GM20000 (cell line): ENCODE measurements around the gene FAM240A.

Source experiments
- DNase-seq: peaks from one replicate; pipeline ENCODE4 v3.0.0; 2012; ENCODE audit warnings: low spot score
- TF ChIP-seq, protein P1 (sequence below): IDR thresholded peaks from 2 replicates; pipeline ENCODE4 v1.5.1; 2012; ENCODE audit warnings: mild to moderate bottlenecking, control low read depth; ENCODE audit errors: extremely low read depth, missing control alignments

The FAM240A gene

DNA sequence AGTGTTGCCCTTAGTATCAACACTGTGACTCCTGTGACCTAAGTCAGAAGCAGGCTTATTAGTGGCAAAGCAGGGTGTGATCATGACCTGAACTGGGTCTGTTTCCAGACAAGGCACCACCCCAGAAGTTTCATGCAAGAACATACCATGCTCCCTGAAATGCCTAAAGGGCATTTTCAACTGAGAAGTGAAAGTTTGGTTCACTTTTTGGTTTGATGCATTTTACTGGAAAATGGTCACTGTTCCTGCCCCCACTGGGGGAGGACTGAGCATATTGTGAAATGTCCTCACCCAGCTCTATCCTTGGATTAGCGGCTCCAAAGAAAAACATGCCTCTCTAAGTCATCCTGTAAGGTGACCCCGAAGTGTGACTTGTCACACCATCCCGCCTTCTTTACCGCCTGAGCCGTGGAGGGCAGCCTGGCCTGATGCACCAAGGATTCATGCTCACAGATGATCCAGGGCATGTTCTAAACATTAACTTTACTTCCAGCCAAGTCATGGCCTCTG is 3.1 kb upstream of the FAM240A start:
- TF ChIP-seq, protein P1, sequence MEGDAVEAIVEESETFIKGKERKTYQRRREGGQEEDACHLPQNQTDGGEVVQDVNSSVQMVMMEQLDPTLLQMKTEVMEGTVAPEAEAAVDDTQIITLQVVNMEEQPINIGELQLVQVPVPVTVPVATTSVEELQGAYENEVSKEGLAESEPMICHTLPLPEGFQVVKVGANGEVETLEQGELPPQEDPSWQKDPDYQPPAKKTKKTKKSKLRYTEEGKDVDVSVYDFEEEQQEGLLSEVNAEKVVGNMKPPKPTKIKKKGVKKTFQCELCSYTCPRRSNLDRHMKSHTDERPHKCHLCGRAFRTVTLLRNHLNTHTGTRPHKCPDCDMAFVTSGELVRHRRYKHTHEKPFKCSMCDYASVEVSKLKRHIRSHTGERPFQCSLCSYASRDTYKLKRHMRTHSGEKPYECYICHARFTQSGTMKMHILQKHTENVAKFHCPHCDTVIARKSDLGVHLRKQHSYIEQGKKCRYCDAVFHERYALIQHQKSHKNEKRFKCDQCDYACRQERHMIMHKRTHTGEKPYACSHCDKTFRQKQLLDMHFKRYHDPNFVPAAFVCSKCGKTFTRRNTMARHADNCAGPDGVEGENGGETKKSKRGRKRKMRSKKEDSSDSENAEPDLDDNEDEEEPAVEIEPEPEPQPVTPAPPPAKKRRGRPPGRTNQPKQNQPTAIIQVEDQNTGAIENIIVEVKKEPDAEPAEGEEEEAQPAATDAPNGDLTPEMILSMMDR, result no peak
- no peak for DNase-seq

DNA sequence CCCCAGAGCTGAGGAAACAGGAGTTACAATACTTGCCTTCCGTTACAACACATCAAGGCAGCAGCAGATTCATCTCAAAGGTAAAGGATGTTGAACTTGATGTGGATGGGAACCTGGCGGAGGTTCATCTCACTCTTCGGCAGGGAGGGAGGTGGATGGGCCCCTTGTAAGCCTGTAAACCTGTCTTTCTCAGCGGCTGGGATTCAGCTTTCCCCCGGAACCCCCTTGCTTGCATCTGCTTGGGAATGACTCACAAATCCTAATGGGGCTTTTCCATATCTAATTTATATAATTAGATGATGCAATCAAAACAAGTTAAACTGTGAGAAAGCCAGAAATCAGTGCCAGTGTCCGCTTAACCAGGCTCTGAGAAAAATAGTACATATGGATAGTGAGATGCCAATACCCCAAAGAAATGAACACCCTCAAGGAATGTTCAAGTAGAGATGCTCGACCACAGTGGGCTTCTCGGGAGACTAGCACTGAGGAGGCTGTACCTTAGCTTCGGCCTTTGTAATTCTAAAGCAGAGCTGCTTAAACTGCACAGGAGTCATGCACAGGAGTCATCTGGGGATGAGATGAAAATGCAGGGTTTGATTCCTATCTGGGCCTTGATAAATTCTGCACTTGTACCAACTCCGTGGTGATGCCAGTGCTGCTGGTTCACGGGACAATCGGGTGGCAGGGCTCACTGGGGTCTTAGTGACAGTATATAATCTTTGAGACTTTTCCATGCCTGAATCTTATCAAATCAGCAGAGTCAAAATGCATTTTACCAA is 2.2 kb upstream of the FAM240A start:
- no peak for DNase-seq
- TF ChIP-seq, protein P1, result no peak

DNA sequence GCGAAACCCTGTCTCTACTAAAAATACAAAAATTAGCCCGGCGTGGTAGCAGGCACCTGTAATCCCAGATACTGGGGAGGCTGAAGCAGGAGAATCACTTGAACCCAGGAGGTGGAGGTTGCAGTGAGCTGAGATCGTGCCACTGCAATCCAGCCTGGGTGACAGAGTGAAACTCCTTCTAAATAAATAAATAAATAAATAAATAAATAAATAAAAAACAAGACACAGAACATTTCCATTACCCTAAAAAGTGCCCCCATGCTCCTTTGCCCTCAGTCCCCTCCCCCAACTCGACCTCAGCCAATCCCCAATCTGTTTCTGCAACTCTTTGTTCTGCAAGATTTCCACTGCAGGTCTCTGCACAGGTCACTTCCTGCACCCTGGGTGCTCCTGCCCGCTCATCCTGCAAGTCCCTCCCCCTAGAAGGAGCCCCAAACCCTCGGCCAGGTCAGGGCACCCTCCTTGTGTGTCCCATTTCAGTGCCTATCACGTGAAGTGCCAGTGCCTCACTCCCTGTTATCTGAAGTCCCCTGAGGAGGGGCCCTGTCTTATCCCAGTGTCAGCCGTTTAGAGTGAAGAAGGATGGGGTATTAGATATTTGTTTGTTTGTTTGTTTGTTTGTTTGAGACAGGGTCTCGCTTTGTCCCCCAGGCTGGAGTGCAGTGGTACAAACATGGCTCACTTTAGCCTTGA is 1.1 kb downstream of the FAM240A start:
- TF ChIP-seq, protein P1, result no peak
- DNase-seq, result no peak

DNA sequence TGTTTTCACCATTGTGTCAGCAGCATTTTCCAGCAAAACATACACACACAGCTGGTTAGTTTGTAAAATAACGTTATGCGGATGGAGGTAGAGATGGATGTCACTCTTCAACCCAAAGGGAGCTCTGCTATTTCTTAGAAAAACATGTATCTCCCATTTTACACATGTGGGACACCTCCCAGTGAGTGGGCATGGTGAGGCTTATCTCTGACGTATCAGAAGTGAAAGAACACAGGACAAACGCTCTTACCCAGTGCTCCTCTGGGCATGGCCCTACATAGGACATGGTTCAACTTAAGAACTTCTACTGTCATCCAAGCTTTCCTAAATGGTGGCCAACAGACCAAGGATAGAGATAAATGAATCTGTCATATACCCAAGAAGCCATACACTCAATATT is 2.1 kb downstream of the FAM240A start:
- TF ChIP-seq, protein P1, result no peak
- no peak for DNase-seq

DNA sequence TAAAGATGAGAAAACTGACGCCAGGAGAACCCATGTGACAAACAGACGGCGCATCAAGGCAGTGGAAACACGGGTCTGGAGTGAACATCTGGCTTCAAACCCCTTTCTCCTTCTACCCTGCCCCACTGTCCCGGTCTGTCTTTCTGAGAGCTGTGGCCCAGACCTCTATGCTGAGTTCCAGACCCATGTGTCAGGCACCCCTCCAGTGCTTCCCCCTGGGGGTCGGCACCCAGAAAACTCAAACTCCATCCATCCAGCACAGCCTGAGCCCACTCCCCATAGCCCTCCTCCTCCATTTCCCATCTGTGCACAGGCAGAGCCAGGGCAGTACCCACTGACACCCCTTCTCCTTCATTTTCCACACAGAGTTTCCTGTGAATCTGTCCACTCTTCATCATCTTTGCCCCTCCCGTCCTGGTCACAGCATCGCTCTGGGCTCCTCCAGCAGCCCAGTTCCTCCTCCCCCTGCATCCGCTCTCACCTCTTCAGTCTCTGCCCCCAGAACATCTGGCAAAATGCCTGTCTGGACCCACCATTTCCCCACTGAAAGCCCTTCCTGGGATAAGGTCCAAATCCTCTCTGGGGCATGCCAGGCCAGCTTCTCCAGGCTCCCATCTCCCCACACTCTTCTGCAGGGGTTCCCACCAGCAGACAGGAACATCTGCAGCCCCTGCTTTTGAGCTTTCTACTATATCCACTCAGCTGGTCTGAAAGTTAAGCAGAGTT is 2.9 kb downstream of the FAM240A start:
- TF ChIP-seq, protein P1, result no peak
- no peak for DNase-seq

DNA sequence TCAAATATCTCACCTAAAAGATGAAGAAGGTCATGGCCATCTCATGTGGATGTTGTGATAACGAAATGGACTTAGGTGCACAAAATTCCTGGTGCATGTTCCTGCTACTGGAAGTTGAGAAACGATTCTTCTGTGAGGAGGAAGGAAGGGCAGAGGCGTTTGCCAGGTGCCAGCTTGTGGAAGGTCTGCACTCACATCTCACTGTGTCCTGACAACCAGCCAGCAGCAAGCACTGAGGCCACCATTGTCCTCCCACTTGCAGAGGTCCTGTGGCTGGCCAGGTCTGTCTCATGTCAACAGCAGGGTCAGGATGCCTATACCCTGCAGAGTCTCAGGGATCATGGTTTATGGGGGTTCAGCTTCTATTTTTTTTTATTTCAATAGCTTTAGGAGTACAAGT is 3.7 kb downstream of the FAM240A start:
- TF ChIP-seq, protein P1, result no peak
- DNase-seq, result no peak

DNA sequence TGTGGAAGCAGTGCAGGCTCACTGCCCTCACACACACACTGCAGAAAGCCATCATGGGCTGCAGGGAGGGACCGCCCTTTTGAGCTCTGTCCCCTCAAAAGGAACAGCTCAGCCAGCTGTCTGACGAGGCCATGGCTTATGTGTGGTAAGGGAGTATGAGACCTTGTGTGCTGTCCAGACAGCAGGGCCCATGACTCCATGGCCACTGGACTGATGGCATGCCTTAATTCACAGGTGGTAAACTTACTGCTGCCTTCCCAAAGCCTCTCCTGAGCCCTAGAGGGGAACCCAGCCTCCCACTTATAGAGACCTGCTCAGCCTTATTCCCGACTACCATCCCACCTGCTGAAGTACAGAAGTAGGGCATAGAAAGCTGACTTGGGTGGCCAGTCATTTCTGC is 5.6 kb downstream of the FAM240A start:
- TF ChIP-seq, protein P1, result no peak
- no peak for DNase-seq
